Hindlimb muscle (tissue), 1 donor: ENCODE results near the gene YEATS4. TPM values are rescaled to one million over a fixed set of nuclear protein-coding genes. Genes with fewer than 3 reads are reported as not detected.

Source experiments
- DNase-seq: peaks from one replicate; pipeline ENCODE4 v3.0.0-alpha.2; 2013
- polyA plus RNA-seq: library from polyadenylated mRNA; unstranded; fragments of 120-200 nt; gene quantifications from one replicate; pipeline ENCODE4 v1.2.1, GENCODE V29; 2013; ENCODE audit not compliant: insufficient read length

Gene YEATS4
- polyA plus RNA-seq, 1 donor: 12.4 TPM

DNA sequence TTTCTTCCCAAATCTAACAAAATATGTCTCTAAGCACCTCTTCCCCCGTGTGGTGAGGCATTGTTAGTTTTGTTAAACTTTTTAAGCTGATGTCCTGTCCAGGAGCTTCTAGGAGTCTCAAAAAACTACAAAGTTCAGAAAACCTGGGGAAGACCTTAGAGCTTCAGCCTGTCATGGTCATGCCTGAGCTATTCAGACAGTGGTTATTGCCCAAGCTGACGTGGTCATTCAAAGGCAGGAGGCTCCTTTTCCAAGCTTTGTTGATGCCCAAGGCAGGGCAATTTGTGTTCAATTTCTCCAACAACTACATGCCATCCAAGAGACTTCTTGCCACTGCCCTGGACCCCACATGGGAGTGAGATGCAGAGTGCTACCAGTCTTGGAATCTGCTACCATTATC lies 17.1 kb upstream of the YEATS4 start:
- no peak for DNase-seq

DNA sequence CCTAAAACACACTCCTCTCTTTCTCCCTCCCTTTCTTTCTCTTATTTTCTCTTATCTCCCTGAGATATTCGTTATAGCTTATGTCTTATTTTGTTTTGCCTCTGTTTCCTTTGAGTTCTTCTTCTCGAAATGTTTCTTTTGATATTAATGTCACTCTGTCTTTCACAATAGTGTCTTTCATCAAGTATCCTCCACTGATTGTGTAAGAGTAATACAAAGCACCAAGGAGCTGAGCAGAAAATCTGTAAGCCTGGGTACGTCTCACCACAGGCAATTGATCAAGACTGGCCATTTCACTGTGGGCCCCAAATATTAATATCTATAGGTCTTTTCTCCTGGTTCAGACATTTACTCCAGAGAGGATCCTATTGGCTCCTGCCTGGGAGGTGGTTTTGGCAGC lies 16.2 kb upstream of the YEATS4 start:
- no peak for DNase-seq

DNA sequence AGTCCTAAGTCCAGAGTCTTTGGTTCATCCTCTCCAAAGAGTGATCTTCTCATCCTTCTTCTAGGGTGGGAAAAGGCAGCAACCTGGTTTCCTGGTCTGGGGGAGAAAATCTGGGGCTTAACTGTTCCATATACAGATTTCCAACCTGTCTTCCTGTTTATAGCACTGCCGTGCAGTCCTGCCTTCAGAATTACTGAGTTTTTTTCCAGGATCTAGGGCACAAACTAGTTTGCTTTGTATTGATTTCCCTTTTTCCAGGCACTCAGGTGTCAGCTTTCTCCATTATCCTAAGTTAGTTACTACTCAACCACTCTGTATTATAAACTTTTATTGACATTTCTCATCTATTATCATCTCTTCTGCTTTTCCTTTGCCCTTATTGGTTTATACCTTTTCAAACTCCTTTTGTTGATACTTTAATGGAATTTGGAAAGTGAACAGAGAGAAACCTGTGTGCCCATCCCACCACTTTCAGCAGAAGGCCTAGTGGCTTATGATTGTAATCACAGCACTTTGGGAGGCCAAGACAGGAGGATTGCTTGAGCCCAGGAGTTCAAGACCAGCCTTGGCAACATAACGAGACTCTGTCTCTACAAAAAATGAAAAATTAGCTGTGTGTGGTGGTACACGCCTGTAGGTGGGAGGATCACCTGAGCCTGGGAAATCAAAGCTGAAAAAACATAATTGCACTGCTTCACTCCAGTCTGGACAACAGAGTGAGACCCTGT lies 15.5 kb upstream of the YEATS4 start:
- DNase-seq: no peak

DNA sequence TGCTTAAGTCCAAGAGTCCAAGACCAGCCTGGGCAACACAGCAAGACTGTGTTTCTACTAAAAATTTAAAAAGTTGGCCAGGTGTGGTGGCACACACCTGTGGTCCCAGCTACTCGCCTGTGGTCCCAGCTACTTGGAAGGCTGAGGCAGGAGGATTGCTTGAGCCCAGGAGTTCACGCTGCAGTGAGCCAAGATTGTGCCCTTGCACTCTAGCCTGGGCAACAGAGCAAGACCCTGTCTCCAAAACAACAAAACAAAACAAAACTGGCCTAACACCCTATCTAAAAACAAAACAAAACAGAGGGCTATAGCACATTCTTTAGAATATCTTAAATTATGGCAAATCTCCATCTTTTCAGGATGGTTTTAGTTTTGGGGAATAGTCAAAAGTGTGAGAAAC lies 14.5 kb upstream of the YEATS4 start:
- DNase-seq: no peak

DNA sequence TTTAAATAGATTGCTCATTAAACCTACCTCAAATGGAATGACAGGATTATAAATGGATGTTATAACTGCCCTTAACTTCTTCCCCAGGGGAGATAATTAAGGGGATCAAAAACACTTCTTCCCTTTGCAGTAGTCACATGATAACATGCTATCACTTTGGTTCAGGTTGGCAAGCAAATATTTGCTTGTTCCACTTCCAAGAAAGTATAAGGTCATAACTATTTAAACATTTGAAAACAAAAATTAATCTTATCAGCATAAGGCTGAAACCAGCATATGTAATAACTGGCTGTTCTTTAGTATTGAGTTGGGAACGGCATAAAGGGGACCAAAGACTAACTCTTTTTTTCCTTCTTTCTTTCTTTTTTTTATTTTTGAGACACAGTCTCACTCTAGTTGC lies 13.8 kb upstream of the YEATS4 start:
- no peak for DNase-seq

DNA sequence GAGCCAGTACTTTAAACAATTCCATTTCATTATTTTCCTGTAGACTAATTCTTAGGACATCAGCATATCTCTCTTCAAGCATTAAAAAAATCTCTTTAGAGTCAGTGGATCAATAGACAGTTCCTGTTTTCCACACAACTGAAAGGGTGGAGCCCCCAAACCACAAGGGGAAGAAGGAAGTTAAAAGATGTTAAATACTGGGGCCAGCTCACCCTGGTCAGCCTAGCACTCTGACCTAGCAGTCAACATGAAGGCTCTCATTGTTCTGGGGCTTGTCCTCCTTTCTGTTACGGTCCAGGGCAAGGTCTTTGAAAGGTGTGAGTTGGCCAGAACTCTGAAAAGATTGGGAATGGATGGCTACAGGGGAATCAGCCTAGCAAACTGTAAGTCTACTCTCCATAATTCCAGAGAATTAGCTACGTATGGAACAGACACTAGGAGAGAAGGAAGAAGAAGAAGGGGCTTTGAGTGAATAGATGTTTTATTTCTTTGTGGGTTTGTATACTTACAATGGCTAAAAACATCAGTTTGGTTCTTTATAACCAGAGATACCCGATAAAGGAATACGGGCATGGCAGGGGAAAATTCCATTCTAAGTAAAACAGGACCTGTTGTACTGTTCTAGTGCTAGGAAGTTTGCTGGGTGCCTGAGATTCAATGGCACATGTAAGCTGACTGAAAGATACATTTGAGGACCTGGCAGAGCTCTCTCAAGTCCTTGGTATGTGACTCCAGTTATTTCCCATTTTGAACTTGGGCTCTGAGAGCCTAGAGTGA lies 11.2 kb upstream of the YEATS4 start, which contains the start of gene LYZ:
Gene LYZ (plus strand): TSS at position 220 of the 777 bp plus-strand sequence. CDS start 28 bp downstream, at position 248.
- no peak for DNase-seq

DNA sequence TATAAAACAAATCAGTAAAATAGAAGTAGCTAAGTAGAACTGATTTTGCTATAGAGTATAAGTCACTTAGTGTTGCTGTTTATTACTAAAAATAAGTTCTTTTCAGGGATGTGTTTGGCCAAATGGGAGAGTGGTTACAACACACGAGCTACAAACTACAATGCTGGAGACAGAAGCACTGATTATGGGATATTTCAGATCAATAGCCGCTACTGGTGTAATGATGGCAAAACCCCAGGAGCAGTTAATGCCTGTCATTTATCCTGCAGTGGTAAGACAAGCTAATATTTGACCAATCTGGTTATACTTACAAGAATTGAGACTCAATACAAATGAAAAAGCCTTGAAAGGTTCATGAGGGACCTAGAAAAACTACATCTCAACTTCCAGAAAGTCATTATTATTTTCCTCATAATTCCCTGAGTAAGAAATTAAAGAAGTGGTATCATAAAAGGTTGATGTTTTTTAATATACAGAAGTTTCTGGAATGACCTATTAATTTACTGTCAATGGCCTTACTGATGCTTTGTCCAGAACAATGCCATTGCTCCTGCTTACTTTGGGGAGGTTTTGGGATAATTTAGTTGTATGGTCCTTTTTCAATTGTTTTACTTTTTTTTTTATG lies 9.4 kb upstream of the YEATS4 start:
- DNase-seq: no peak

DNA sequence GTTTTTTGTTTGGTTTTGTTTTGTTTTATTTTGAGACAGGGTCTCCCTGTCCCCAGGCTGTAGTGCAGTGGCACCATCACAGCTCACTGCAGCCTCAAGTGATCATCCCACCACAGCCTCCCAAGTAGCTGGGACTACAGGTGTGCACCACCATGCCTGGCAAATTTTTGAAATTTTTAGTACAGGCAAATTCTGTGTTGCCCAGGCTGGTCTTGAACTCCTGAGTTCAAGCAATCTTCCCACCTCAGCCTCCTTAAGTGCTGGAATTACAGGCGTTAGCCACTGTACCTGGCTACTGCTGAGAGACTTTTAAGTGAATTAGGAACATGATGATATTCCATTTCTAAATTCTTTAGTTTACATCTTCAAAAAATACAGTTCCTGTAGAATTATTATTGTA lies 8.8 kb upstream of the YEATS4 start:
- DNase-seq: no peak

DNA sequence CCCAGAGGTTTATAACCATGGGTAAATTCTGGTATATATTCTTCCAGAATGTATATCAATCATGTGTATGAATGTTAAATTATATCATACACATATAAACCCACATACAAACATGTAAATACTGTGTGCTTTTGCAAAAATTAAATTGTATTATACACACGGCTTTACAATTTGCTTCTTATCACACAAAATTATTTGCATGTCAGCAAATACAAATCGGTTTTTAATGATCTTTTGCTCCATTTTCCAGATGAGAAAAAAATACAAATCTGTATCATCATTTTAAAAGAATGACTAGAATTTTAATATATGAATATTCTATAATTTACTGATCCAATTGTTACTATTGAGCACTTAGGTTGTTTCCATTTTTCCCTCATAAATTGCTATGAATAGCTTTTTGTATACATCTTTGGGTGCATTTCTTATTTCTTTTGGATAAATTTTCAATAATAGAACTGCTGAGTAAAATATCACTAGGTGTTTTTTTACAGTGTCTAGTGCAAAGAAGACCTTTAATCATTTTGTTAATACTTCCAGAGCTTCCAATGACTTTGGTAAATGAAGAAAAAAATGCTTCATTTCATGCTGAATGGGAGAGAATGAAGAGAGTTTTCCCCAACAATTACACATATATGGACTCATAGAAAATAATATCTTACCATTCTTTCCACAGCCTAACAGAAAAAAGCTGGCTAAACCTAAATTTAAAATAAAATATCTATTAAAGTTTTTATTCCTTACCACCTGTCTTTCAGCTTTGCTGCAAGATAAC lies 7.9 kb upstream of the YEATS4 start:
- DNase-seq: no peak

DNA sequence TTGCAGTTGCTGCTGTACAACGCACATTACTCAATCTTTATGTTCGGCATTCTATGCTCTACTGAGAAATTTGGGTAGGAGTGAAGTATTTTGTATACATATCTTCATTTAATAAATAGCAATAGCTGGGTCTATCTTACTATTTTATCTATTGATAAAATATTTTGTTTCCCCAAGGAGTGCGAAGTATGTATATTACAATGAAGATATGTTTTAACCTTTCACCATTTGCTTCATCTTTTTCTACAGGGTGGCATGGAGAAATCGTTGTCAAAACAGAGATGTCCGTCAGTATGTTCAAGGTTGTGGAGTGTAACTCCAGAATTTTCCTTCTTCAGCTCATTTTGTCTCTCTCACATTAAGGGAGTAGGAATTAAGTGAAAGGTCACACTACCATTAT lies 6.6 kb upstream of the YEATS4 start:
- DNase-seq: no peak

DNA sequence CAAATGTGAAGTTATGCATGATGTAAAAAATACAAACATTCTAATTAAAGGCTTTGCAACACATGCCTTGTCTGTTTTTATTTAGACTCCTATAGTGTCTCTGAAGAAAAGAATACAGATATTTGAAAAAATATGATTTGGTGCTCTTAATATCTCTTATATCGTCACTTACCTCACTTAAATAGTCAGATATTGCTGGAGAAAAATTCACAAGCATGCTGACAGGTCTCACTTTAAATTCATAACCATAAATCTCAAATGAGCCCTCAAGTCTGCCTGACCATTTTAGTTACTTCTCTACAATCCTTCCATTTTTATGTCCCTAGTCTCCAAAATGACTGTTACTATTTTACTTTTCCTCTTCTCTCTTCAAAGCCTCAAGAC lies 5.4 kb upstream of the YEATS4 start:
- DNase-seq: no peak

DNA sequence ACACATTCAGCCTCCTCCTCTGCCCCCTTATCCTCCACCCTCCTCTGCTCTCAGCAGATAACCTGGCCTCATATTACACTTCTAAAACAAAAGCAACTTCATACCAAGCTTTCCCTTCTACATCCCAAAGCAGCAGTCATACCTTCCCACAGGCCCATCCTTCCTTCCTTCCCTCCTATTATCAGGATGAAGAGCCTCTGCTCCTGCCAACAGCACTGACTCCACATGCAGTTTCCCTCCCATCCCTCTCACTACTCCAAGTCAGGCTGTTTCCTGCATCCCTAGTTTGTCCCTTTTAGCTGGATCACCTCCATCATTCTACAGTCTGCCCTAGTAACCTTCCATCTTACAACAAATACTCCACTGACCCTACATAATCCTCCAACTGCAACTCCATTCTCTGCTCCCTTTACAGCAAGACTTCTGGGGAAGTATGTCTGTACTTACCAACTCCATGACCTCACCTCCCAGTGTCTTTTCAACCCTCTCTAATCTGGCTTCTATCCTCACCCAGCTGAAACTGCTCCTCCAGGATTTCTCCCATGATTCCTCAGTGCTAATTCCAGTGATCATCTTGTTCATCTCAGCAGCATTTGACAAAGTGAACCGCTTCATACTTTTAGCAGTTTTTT lies 4.9 kb upstream of the YEATS4 start:
- DNase-seq: no peak

DNA sequence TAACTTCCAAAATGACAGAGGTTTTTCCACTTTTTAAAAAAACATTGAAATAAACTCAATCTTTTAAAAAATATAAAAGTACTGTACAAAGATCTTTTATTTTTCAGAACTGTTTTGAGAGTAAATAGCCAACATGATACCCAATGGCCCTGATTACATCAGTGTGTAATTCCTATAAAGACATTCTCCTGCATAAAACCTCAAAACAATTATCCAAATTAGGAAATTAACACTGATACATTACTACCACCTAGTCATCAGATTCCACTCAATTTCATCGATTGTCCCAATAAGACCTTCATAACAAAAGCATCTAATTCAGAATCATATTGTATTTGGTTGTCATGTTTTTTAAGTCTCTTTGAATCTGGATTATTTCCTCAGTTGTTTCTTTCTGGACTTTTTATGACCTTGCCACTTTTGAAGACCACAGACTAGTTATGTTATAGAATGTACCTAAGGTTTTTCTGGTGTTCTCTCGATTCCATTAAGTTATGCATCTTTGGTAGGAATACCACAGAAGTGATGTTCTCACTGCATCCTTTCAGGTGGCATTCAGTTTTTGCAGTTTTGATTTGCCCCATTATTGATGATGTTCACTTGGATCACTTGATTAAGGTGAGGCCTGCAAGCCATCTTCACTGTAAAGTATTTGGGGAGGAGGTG lies 4.0 kb upstream of the YEATS4 start:
- no peak for DNase-seq

DNA sequence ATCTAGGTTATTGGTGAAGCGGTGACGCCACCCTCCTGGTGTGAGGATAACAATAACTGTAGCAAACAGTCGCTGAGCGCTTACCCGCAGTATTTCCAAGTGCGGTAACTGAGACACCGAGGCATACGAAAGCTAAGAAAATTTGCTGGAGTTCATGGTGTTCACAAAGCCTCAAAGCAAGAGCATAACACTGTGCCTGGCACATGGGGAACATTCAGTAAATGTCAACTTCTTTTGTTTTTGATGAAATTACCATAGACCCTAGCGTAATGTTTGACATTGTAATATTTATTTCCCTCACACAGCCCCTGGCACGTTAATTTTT lies 767 bp downstream of the YEATS4 start:
- DNase-seq: no peak

DNA sequence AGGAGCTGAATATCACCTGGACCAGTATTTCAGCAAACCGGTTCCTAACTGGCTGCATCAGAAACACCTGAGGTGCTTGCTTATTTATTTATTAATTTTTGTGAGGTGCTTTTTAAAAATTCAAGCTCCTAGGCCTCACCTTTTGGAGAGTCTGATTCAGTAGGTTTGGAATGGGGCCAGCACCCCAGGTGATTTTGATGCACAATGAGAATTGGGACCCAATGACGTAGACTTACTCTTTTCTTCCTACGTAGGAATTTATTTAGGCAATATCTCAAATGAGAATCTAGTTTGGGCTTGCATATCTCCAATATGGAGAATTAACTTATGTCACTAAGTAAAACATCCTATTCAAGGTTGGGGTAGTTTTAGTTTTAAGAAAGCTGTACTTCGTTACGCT lies 7.3 kb downstream of the YEATS4 start:
- DNase-seq: no peak

DNA sequence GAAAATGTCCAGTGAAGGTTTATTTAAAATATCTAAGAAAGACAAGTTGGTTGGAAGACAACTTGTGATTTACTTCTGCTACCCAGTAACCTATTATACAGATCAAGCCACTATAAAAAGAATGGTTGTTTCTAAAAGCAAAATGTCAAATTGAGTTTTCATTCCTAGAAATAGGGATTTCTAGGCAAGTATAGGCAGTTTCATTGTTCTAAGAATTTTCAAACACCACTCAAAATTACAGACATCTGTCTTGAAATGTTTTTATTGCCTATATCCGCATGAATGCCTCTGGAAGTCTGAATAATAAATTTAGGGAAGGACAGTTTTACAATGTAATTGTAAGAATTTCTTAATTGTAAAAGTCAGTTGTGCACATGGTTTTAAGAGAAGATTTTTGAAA lies 8.6 kb downstream of the YEATS4 start:
- no peak for DNase-seq

DNA sequence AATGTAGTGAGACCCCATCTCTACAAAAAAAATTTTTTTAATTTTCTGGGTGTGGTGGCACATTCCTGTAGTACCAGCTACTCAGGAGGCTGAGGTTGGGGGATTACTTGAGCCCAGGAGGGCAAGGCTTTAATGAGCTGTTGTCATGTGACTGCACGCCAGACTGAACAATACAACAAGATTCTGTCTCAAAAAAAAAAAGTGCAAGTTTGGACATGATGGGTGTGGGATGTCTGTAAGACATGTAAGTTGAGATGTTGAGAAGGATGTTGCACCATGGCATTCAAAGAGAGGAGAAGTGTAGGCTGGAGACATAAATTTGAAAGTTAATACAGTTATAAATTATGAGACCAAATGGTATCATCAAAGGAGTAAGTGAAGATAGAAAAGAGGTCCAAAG lies 23.5 kb downstream of the YEATS4 start:
- DNase-seq: no peak

DNA sequence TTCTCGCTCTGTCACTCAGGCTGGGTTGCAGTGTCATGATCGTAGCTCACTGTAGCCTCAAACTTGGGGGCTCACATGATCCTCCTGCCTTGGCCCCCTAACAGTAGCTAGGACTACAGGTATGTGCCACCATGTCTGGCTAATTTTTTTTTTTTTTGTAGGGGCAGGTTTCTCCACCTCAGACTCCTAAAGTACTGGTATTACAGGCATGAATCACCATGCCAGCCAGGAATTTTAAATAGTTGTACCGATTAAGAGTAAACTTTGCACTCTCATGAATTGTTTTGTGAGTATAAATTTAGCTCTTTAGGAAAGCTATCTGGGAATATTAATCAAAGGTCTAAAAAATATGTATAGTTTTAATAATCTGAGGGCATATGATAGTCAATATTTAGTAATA lies 25.5 kb downstream of the YEATS4 start:
- DNase-seq: no peak

DNA sequence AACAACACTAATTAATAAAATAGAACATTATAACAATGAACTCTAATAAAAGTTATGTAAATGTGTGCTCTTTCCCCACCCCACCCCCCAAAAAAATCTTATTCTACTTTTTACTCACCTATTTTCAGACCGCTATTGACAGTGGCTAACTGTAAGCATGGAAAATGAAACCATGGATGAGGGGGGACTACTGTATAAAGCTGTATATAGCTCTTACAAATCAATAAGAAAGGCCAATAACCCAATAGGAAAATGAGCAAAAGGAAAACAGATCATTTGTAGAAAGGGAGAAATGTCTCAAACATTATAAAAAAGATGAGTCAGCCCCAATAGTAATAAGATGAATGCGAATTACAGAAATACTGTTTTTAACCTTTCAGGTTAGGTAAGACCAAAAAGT lies 27.4 kb downstream of the YEATS4 start:
- no peak for DNase-seq

DNA sequence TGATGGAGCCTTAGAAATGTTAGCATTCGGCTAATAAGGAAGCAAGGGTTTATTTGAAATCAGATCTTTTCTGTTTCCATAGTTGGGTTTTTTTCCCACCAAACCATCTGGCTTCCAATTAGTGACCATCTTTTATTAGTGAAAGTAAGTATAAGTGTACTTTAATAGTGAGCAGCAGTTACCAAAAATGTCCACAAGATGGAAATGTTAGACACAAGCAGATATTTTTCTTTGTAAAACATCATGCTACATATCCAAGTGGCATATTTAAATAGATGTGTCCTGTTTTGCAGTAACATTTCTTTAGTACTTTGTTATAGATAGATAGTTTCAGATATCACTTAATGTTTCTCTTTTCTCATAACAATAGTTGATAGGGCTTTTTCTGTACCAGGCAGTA lies 28.8 kb downstream of the YEATS4 start:
- DNase-seq: peak; percentile 23

DNA sequence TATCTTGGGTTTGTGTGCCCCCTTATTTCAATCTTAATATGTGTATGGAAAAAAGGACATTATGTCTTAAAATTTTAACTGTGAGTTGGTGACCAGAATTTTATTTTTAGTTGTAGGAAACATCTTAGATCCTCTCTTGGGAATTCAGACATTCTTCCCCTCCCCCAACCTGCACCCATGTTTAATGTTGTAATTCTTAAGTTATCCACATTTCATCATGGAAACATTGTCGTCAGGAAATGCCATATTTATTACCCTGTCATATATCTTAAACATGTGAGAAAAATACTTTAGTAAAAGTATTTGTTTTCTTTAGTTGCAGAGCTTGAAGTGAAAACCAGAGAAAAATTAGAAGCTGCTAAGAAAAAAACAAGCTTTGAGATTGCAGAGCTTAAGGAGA lies 30.3 kb downstream of the YEATS4 start:
- DNase-seq: no peak
